ENCODE results near the gene KRTAP4-11. TPM values are rescaled to one million over a fixed set of nuclear protein-coding genes. Genes with fewer than 3 reads are reported as not detected.
A peak's percentile ranks its signal among the peaks of the same experiment; 100 is the strongest.
"Not testable (repeated sequence)": the region's sequence is repeated elsewhere in the genome, so short reads cannot be mapped to it uniquely, and the experiment has no call there.

The KRTAP4-11 gene
- polyA plus RNA-seq, 1 of the 3 experiments (the other 2 are of a cell fraction): not detected

DNA sequence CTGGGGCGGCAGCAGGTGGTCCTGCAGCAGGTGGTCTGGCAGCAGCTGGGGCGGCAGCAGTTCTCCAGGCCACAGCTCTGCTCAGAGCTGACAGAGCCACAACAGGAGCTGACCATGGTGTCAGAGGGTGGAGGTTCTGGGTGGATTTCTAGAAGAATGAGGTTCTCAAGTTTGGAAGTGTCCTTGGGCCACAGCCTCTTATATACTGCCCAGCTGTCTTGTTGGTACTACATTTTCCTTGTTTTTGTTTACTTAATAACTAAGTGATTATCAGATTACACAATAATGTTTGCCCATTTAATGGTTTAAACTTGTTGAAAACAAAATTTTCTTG is 31.4 kb upstream of the KRTAP4-11 start, which contains the start of gene KRTAP4-5:
KRTAP4-5 (minus strand) TSS at position 174 of the 334 bp plus-strand sequence; CDS start at position 116, 58 bp downstream.
- Histone ChIP-seq H3K9me3 (no peaks in the 10 kb centered on the region), H3K4me3 (ENCODE audit: low read depth in 2 of 2, low read length in 1 of 2) (no peak within 1 kb of the TSS), H3K4me2 (no peak within 1 kb of the TSS), H3K9me2 (no peaks in the 10 kb centered on the region), H3K9ac (no peak within 1 kb of the TSS), H2AFZ (ENCODE audit: low read depth) (no peak within 1 kb of the TSS), H3K27ac (ENCODE audit: low read depth in 2 of 2, low read length in 1 of 2) (no peak within 1 kb of the TSS), H3K4me1 (ENCODE audit: control insufficient read depth in 1 of 2, insufficient read depth in 2 of 2, low read depth in 1 of 2, low read length in 1 of 2) (no peaks in the 10 kb centered on the region), H3K36me3 (replicated peaks in 1 of 2; ENCODE audit: control insufficient read depth in 1 of 2, insufficient read depth in 2 of 2, low read length in 1 of 2) (no peaks in the 10 kb centered on the region), H3F3A (replicated peaks; ENCODE audit: insufficient read depth) (no peaks in the 10 kb centered on the region), H3K27me3 (ENCODE audit: insufficient read depth) (0 out of 2 replicates have a peak, but pooled peaks cover 4% of the 10 kb centered on the region), H3K79me2 (ENCODE audit: insufficient read depth) (no peaks in the 10 kb centered on the region), H4K20me1 (ENCODE audit: insufficient read depth) (no peaks in the 10 kb centered on the region)
- TF ChIP-seq POLR2AphosphoS5 (IDR thresholded peaks at IDR 0.05; ENCODE audit: low read depth, low read length): no peak
- TF ChIP-seq YY1 (IDR thresholded peaks at IDR 0.05; ENCODE audit: low read depth): no peak
- peak; percentile 45; the same call in 1 of the 2 replicates for TF ChIP-seq REST (IDR thresholded peaks at IDR 0.05; ENCODE audit: low read depth, low read length)
- no peak for TF ChIP-seq IRF3 (IDR thresholded peaks at IDR 0.05; ENCODE audit: low read depth, low read length)
- TF ChIP-seq USF2 (IDR thresholded peaks at IDR 0.05; ENCODE audit: borderline replicate concordance, low read depth, low read length): no peak
- TF ChIP-seq RXRA (IDR thresholded peaks at IDR 0.05; ENCODE audit: borderline replicate concordance, low read depth): no peak
- TF ChIP-seq PBX3 (IDR thresholded peaks at IDR 0.05): no peak
- WGBS (ENCODE audit: low lambda C conversion rate): 0% methylated on average over 1 of the region's 2 CpGs
- ChIA-PET CTCF (no interaction called here), POLR2A (no interaction called here)
- DNase-seq: no peak

- H4K20me1 ChIP-seq (ENCODE audit: insufficient read depth); POLR2A ChIA-PET; H3K4me1 ChIP-seq (ENCODE audit: control insufficient read depth in 1 of 2, insufficient read depth in 2 of 2, low read depth in 1 of 2, low read length in 1 of 2); H3K9me3 ChIP-seq; DNase-seq; H3K4me3 ChIP-seq (ENCODE audit: low read depth in 2 of 2, low read length in 1 of 2); CTCF ChIA-PET; H3K79me2 ChIP-seq (ENCODE audit: insufficient read depth); H3F3A ChIP-seq (replicated peaks; ENCODE audit: insufficient read depth); H3K9ac ChIP-seq; H3K27me3 ChIP-seq (ENCODE audit: insufficient read depth); H3K27ac ChIP-seq (ENCODE audit: low read depth in 2 of 2, low read length in 1 of 2); H3K9me2 ChIP-seq; H3K4me2 ChIP-seq; H2AFZ ChIP-seq (ENCODE audit: low read depth); H3K36me3 ChIP-seq (replicated peaks in 1 of 2; ENCODE audit: control insufficient read depth in 1 of 2, insufficient read depth in 2 of 2, low read length in 1 of 2): not testable (repeated sequence)
- WGBS (ENCODE audit: low lambda C conversion rate): 6% methylated on average over 7 of the region's 10 CpGs
Observed at GRCh38 chr17:41148971-41149651, 30.9 kb upstream of the KRTAP4-11 start.

Measured in SK-N-SH (cell line).